Kidney (tissue), 14 donors: ENCODE data around the gene SALL3. TPM values are rescaled to one million over a fixed set of nuclear protein-coding genes. Genes with fewer than 3 reads are reported as not detected.
A peak's percentile ranks its signal among the peaks of the same experiment; 100 is the strongest.

Experiments used
- DNase-seq, 5 donors: peaks; one replicate each; pipeline ENCODE4 v3.0.0-alpha.2; 2013 to 2020
- FAIRE-seq: peaks from 2 replicates; lab custom pipeline; 2012; peaks lifted over from hg19 to GRCh38; lab: Jason Lieb, UNC
- H3K27ac ChIP-seq, 2 donors: one replicate each; pipeline ENCODE4 v1.7.0; 2013; ENCODE audit warnings: low read depth in 2 of 2, low read length in 2 of 2, inconsistent platforms in 1 of 2
- H3K27me3 ChIP-seq: one replicate; pipeline ENCODE4 v1.7.1; 2013; ENCODE audit warnings: low read length, inconsistent platforms; ENCODE audit not compliant: control insufficient read depth, insufficient read depth
- H3K36me3 ChIP-seq, 3 donors: one replicate each; pipeline versions ENCODE4 v1.7.0 to v1.7.1; 2013; ENCODE audit warnings: low read length in 3 of 3, control low read depth in 1 of 3, inconsistent platforms in 1 of 3; ENCODE audit not compliant: insufficient read depth in 3 of 3, control insufficient read depth in 2 of 3
- H3K4me1 ChIP-seq, 3 donors: one replicate each; pipeline versions ENCODE4 v1.7.0 to v1.7.1; 2013; ENCODE audit warnings: low read length in 3 of 3, inconsistent platforms in 1 of 3, low read depth in 1 of 3; ENCODE audit not compliant: control insufficient read depth in 2 of 3, insufficient read depth in 2 of 3
- H3K4me3 ChIP-seq, 3 donors: one replicate each; pipeline versions ENCODE4 v1.7.0 to v1.8.1; 2013; ENCODE audit warnings: low read length in 3 of 3, control low read depth in 1 of 3, inconsistent platforms in 1 of 3
- H3K9ac ChIP-seq, 3 donors: one replicate each; pipeline versions ENCODE4 v1.7.0 to v1.7.1; 2013; ENCODE audit warnings: low read length in 3 of 3, control low read depth in 1 of 3, inconsistent platforms in 1 of 3
- H3K9me3 ChIP-seq, 3 donors: one replicate each; pipeline versions ENCODE4 v1.7.0 to v1.7.1; 2013; ENCODE audit warnings: low read length in 3 of 3, control low read depth in 1 of 3, inconsistent platforms in 1 of 3; ENCODE audit not compliant: control insufficient read depth in 2 of 3, insufficient read depth in 1 of 3
- CTCF ChIP-seq: IDR thresholded peaks from 3 replicates; pipeline ENCODE4 v1.5.1; 2012; ENCODE audit warnings: mild to moderate bottlenecking, moderate library complexity, borderline replicate concordance; ENCODE audit not compliant: insufficient read depth; ENCODE audit errors: extremely low read depth
- intact Hi-C: fragments of 100-400 bp; cut with DNase I; formaldehyde crosslinking; loops from one replicate; pipeline ENCODE4 v1.11.1; 2022
- polyA plus RNA-seq: library from polyadenylated mRNA; stranded (reverse); fragments of 350-450 nt; fragmentation: Illumina TruSeq; extraction: RNeasy Lipid Tissue Mini Kit (QIAGEN cat#74804); gene quantifications from one replicate; pipeline ENCODE4 v1.2.3, GENCODE V29; 2014; ENCODE audit warnings: low read depth, low replicate concordance; ENCODE audit not compliant: insufficient read depth
- total RNA-seq: library from RNA; stranded (reverse); fragmentation: NEBNext Ultra II Directional; extraction: Animal tissue kit (Norgen Biotek cat#: 25700); gene quantifications from one replicate; pipeline ENCODE4 v1.2.1, GENCODE V29; 2021
- donor health status: control.
- donor health status: control.
- donor health status: control.
- donor health status: control.
- donor health status: control.
- donor health status: DM: yes; HTN: yes; CAD: no.
- donor health status: Normal renal cell carcinoma (clear cell type).

SALL3 gene
- total and polyA plus RNA-seq, 2 donors from 2014 or later = 2.0 to 5.5 TPM

GRCh38 chr18:78999939-79000338, 20.3 kb downstream of the SALL3 start:
- intact Hi-C loops = no loop called here
- no peaks in the 10 kb centered on the region for H3K4me1 ChIP-seq
- no peaks in the 10 kb centered on the region for H3K9me3 ChIP-seq
- H3K9ac ChIP-seq = no peak overlapping the region
- no peaks in the 10 kb centered on the region for H3K27me3 ChIP-seq
- no peaks in the 10 kb centered on the region for H3K36me3 ChIP-seq
- FAIRE-seq = no peak
- H3K4me3 ChIP-seq = no peak overlapping the region
- TF ChIP-seq CTCF = no peak
- DNase-seq = peak in 1 of 5 donors; percentile 29
- no peak overlapping the region for H3K27ac ChIP-seq

- Histone ChIP-seq H3K4me1 (no peaks in the 10 kb centered on the region), H3K9ac (no peak overlapping the region), H3K9me3 (no peaks in the 10 kb centered on the region), H3K27me3 (no peaks in the 10 kb centered on the region), H3K27ac (no peak overlapping the region), H3K4me3 (no peak overlapping the region), H3K36me3 (no peaks in the 10 kb centered on the region)
- intact Hi-C loops = no loop called here
- FAIRE-seq (no peak), DNase-seq (no peak)
- no peak for TF ChIP-seq CTCF
These were observed 21.4 kb downstream of the SALL3 start for GRCh38 chr18:79000997-79001396.

GRCh38 chr18:79005653-79006052, 26.0 kb downstream of the SALL3 start:
- Histone ChIP-seq H3K27ac (no peak overlapping the region), H3K9ac (no peak overlapping the region), H3K9me3 (peaks cover 0 to 4% (median 0%) of the 10 kb centered on the region in 3 donors), H3K4me3 (no peak overlapping the region), H3K36me3 (no peaks in the 10 kb centered on the region), H3K4me1 (no peaks in the 10 kb centered on the region), H3K27me3 (no peaks in the 10 kb centered on the region)
- intact Hi-C loops = no loop called here
- FAIRE-seq (no peak), DNase-seq (no peak)
- no peak for TF ChIP-seq CTCF
